Measurements from ENCODE around the gene MEN1.

- TF ChIP-seq CTCF (IDR thresholded peaks at IDR 0.05), result no peak
- no peak for TF ChIP-seq REST (IDR thresholded peaks at IDR 0.05; ENCODE audit: insufficient read depth in 1 of 2, low read depth in 2 of 2, low read length in 1 of 2)
Measured at GRCh38 chr11:64764040-64764611, 46.2 kb downstream of the MEN1 start.

Measured in Panc1 (cell line).